GM21381 (cell line): Measurements from ENCODE around the gene PI4K2A.

Source experiments
- ATAC-seq: cut with Tn5 transposase; IDR thresholded peaks from one replicate; pipeline ENCODE4 v1.9.1; 2021; ENCODE audit warnings: mild to moderate bottlenecking, moderate library complexity; ENCODE audit not compliant: unreplicated experiment

PI4K2A gene

GRCh38 chr10:97703398-97704067 is 63.1 kb downstream of the PI4K2A start:
- ATAC-seq = no peak

GRCh38 chr10:97704341-97704740 is 63.9 kb downstream of the PI4K2A start:
- no peak for ATAC-seq

GRCh38 chr10:97705006-97705670 is 64.7 kb downstream of the PI4K2A start:
- ATAC-seq = no peak

- ATAC-seq = no peak
Observed at GRCh38 chr10:97707134-97707861, 66.8 kb downstream of the PI4K2A start.

- no peak for ATAC-seq
Observed at GRCh38 chr10:97708167-97708566, 67.7 kb downstream of the PI4K2A start.

GRCh38 chr10:97708976-97709946 is 68.8 kb downstream of the PI4K2A start:
- ATAC-seq = no peak

- no peak for ATAC-seq
Observed at GRCh38 chr10:97711640-97712572, 71.4 kb downstream of the PI4K2A start.

GRCh38 chr10:97713339-97713825 is 72.9 kb downstream of the PI4K2A start, which contains the start of gene MARVELD1:
MARVELD1 (plus strand) TSS chr10:97713730; CDS start chr10:97713877, 147 bp downstream.
- ATAC-seq = no peak

- ATAC-seq = peak; percentile 72
Observed at GRCh38 chr10:97713826-97714400, 73.4 kb downstream of the PI4K2A start.

GRCh38 chr10:97714401-97715258 is 74.2 kb downstream of the PI4K2A start:
- peak; percentile 34 for ATAC-seq

GRCh38 chr10:97715259-97715874 is 74.9 kb downstream of the PI4K2A start:
- no peak for ATAC-seq

- no peak for ATAC-seq
Observed at GRCh38 chr10:97717627-97718026, 77.2 kb downstream of the PI4K2A start.

GRCh38 chr10:97718178-97718577 is 77.7 kb downstream of the PI4K2A start:
- no peak for ATAC-seq

GRCh38 chr10:97718659-97719142 is 78.2 kb downstream of the PI4K2A start:
- no peak for ATAC-seq

- no peak for ATAC-seq
Observed at GRCh38 chr10:97719602-97720001, 79.1 kb downstream of the PI4K2A start.

GRCh38 chr10:97721871-97722780 is 81.7 kb downstream of the PI4K2A start:
- no peak for ATAC-seq
